ENCODE data around the gene DHX38.

DHX38 gene

DNA sequence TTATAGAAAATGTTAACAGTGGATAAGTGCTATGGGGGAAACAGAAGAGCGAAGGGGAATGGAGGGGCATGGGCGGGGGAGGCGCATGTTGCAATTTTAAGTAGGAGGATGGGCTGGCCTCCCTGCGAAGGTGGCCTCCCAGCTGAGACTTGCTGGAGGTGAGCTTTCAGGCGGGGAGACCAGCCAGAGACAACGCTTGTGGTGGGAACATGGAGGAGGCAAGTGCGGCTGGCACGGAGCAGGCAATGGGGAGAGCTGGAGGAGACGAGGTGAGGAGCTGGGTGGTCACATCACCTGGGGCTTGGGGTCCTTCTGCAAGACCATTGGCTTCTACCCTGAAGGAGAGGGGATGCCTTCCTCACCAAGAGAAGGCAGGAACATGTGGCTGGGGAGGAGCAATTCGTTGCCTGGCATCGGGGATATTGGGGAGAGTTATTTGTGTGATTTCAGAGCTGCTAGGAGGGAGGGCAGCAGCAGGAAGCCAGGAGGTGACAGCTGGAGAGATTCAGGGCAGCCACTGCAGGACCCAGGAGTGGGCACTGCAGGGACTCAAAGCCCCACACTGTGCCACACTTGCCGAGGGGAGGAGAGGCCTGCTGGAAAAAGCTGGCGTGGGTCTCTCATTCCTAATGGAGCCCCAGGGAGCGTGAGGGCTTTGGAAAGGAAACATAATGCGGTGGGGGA, 43.9 kb downstream of the DHX38 start:
- Histone ChIP-seq H3K4me2 (ENCODE audit: low read length) (no peak overlapping the region), H3K27ac (no peak overlapping the region)

DNA sequence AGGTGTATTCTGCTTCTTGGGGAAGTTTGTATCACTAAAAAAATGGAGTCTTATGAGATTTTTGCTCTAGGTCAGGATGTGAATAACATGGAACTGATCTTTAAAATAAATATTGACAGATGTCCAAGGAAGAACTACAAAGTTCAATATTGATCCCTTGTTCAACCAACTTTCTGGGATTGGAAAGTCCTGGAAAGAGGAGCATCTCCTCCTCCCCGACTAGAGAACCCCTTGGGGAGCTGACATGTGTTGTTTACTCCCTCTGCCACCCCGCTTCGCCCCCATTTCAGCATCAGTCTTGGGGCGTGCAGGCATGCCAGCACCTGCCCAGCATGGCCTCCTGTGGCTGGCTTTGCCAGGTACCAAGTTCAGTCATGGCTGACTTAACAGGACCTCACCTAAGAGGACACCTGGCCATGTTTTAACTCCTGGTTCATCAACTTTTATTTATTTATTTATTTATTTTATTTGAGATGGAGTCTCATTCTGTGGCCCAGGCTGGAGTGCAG, 44.5 kb downstream of the DHX38 start:
- H3K9ac ChIP-seq: no peak overlapping the region
- no peak overlapping the region for H3K4me3 ChIP-seq (ENCODE audit: low read depth, low read length)
- H2AFZ ChIP-seq: no peak overlapping the region
- no peaks in the 10 kb centered on the region for H3K4me1 ChIP-seq
- H3K4me2 ChIP-seq (ENCODE audit: low read length): no peak overlapping the region
- H3K27ac ChIP-seq: no peak overlapping the region
- H3K27me3 ChIP-seq (ENCODE audit: control insufficient read depth, insufficient read depth, low read length): no peaks in the 10 kb centered on the region
- no peaks in the 10 kb centered on the region for H3K36me3 ChIP-seq (ENCODE audit: control insufficient read depth, insufficient read depth, low read length)
- H3K9me3 ChIP-seq (ENCODE audit: control insufficient read depth, low read length): no peaks in the 10 kb centered on the region
- TF ChIP-seq, protein P1, sequence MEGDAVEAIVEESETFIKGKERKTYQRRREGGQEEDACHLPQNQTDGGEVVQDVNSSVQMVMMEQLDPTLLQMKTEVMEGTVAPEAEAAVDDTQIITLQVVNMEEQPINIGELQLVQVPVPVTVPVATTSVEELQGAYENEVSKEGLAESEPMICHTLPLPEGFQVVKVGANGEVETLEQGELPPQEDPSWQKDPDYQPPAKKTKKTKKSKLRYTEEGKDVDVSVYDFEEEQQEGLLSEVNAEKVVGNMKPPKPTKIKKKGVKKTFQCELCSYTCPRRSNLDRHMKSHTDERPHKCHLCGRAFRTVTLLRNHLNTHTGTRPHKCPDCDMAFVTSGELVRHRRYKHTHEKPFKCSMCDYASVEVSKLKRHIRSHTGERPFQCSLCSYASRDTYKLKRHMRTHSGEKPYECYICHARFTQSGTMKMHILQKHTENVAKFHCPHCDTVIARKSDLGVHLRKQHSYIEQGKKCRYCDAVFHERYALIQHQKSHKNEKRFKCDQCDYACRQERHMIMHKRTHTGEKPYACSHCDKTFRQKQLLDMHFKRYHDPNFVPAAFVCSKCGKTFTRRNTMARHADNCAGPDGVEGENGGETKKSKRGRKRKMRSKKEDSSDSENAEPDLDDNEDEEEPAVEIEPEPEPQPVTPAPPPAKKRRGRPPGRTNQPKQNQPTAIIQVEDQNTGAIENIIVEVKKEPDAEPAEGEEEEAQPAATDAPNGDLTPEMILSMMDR (IDR thresholded peaks at IDR 0.05): no peak
- no peaks in the 10 kb centered on the region for H3K79me2 ChIP-seq

More for the DNA sequence above, 43.9 kb downstream of the DHX38 start:
- H3K4me3 ChIP-seq (ENCODE audit: low read depth, low read length): no peak overlapping the region
- H2AFZ ChIP-seq: no peak overlapping the region
- H3K36me3 ChIP-seq (ENCODE audit: control insufficient read depth, insufficient read depth, low read length): no peaks in the 10 kb centered on the region
- H3K9ac ChIP-seq: no peak overlapping the region
- no peaks in the 10 kb centered on the region for H3K27me3 ChIP-seq (ENCODE audit: control insufficient read depth, insufficient read depth, low read length)
- H3K79me2 ChIP-seq: no peaks in the 10 kb centered on the region
- H3K9me3 ChIP-seq (ENCODE audit: control insufficient read depth, low read length): no peaks in the 10 kb centered on the region
- no peaks in the 10 kb centered on the region for H3K4me1 ChIP-seq
- TF ChIP-seq, protein P1 (IDR thresholded peaks at IDR 0.05): no peak

DNA sequence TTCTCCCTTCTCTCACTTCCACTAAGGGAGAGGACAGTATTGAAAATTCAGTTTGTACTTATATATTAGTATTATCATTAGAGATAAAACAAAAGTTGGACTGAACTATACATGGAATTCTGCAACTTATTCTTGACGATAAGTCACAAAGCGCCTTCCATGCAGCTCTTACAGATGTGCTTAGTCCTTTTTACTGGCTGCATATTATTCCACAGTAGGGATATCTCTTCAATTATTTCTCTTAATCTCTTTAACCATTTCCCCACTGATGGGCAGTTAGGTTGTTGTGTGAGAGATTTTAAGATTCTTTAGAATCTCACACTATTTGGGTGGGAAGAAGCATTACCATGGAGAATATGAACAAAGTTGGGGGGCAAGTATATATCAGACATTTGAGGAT, 46.3 kb downstream of the DHX38 start:
- Histone ChIP-seq H3K27me3 (ENCODE audit: control insufficient read depth, insufficient read depth, low read length) (no peaks in the 10 kb centered on the region), H2AFZ (no peak overlapping the region), H3K4me3 (ENCODE audit: low read depth, low read length) (no peak overlapping the region), H3K9me3 (ENCODE audit: control insufficient read depth, low read length) (no peaks in the 10 kb centered on the region), H3K79me2 (no peaks in the 10 kb centered on the region), H3K9ac (no peak overlapping the region), H3K36me3 (ENCODE audit: control insufficient read depth, insufficient read depth, low read length) (no peaks in the 10 kb centered on the region), H3K4me1 (no peaks in the 10 kb centered on the region), H3K4me2 (ENCODE audit: low read length) (no peak overlapping the region), H3K27ac (no peak overlapping the region)
- TF ChIP-seq, protein P1 (IDR thresholded peaks at IDR 0.05): no peak

DNA sequence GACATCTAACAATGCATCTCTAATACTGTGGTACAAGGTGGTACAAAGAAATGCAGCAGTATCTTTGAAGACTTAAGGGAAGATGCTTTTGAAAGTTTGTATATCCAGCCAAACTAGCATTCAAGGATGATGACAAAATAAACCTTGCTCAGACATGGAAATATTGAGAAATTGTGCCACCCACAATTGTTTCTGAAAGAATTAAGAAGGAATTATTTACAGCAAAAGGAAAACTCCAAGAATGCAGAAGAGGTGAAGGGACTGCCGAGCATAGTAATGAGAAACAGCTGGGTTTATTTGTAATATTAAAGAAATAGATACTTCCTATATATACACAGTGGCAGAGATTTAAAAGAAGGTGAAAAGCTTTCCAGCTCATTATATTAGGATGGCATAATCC, 48.8 kb downstream of the DHX38 start:
- TF ChIP-seq, protein P1 (IDR thresholded peaks at IDR 0.05): no peak
- H3K9ac ChIP-seq: no peak overlapping the region
- no peak overlapping the region for H3K4me3 ChIP-seq (ENCODE audit: low read depth, low read length)

More for the DNA sequence above, 48.8 kb downstream of the DHX38 start:
- no peaks in the 10 kb centered on the region for H3K27me3 ChIP-seq (ENCODE audit: control insufficient read depth, insufficient read depth, low read length)
- H3K36me3 ChIP-seq (ENCODE audit: control insufficient read depth, insufficient read depth, low read length): no peaks in the 10 kb centered on the region
- H3K27ac ChIP-seq: no peak overlapping the region
- H3K79me2 ChIP-seq: no peaks in the 10 kb centered on the region
- H2AFZ ChIP-seq: no peak overlapping the region
- H3K4me1 ChIP-seq: no peaks in the 10 kb centered on the region
- no peak overlapping the region for H3K4me2 ChIP-seq (ENCODE audit: low read length)
- H3K9me3 ChIP-seq (ENCODE audit: control insufficient read depth, low read length): no peaks in the 10 kb centered on the region

Measured in parathyroid adenoma (tissue), 2 donors.